HG03520 (cell line): ENCODE measurements around the gene MPZL1.
A peak's percentile ranks its signal among the peaks of the same experiment; 100 is the strongest.

ENCODE experiments used
- ATAC-seq: cut with Tn5 transposase; IDR thresholded peaks from one replicate; pipeline ENCODE4 v1.9.1; 2021; ENCODE audit warnings: mild to moderate bottlenecking, moderate library complexity; ENCODE audit not compliant: unreplicated experiment

Gene MPZL1

DNA sequence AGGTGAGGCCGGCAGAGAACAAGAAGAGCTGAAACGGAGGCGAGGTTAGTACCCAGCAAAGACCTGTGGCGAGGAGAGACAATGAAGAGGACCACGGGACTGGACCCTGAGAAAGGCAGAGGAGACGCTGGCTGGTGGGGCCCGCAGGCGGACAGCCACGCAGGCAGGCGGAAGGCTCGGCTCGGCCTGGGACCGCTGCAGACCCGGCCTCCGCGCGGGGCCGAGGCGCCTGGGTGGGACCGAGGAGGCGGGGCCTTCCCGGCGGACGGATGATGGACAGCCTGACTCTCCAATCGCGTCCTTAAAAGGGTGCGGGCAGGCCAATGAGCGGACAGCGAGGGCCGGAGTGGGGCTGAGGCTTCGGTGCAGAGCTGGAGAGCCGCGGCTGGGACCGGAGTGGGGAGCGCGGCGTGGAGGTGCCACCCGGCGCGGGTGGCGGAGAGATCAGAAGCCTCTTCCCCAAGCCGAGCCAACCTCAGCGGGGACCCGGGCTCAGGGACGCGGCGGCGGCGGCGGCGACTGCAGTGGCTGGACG, at the start of gene MPZL1:
Gene MPZL1, plus strand, starts transcription at position 366 of the 535 bp plus-strand sequence. CDS start 170 bp downstream, outside the sequence.
- peak; percentile 86 for ATAC-seq

DNA sequence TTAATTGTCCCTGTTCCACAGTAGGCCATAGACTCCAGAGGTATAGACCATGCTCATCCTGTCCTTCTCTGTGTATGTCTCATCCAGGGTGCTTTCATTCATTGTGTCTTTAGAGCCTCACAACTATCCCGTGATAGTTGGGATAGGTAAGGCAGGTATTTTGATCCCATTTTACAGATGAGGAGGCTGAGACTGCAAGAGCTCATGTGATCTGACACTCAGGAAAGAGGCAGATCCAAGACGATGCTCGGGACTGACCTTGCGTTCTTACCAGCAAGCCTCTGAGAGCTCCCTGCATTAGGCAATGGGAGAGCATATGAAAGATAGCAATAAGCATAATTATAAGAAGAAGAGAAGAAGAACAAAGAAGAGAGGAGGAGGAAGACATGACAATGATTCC, 49.0 kb upstream of the MPZL1 start:
- no peak for ATAC-seq

- no peak for ATAC-seq
Observed at GRCh38 chr1:167673265-167673664, 48.5 kb upstream of the MPZL1 start.

DNA sequence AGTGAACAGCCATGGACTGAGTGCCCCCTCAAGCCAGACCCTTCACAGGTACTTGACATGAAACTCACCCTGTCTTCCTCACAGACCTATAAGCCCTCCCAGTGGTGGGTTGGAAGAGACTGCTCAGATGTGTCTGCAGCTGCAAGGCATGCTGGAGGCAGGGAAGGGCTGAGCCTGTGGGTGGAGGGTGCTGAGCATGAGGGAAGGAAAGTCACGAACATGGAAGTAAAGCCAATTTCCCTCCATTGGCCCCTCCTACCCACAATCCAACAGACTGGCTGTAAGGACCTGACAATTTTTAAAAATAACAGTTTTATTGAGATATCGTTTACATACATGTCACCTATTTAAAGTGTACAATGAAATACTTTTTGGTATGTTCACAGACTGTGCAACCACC, 47.6 kb upstream of the MPZL1 start:
- ATAC-seq: no peak

DNA sequence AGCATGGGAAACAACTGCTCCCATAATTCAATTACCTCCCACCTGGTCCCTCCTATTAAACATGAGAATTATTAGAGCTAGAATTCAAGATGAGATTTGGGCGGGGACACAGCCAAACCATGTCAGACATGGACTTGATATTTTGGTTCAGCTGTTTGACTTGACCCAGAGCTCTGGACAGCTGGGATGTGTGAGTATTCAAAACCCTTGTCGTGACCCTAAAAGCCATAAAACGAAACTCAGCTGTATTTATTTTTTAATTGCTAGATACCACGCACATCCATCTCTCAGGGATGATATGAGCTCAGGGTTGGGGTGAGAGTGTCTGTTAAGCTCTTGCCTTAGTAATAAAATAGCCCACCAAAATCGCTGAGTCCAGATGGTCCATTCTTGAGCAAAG, 46.3 kb upstream of the MPZL1 start:
- no peak for ATAC-seq

- no peak for ATAC-seq
Observed at GRCh38 chr1:167676205-167676915, 45.4 kb upstream of the MPZL1 start.

- ATAC-seq: no peak
Observed at GRCh38 chr1:167676916-167677848, 44.6 kb upstream of the MPZL1 start.

DNA sequence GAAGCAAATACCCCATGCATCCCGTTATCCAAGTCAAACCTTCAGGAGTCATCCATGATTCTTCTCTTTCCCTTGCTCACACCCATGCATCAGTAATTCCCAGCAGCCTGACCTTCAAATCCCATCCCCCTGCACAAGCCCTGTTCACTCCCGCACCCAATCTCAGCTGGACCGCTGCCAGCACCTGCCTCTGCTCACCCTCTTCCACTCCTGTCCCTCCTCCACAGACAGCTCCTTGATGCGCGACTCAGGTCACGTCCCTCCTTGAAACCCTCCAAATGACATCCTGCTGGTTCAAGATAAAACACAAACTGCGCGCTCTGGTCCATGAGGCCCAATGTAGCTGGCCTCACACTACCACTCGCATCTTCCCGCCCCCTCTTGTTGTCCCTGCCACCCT, 43.4 kb upstream of the MPZL1 start:
- no peak for ATAC-seq

DNA sequence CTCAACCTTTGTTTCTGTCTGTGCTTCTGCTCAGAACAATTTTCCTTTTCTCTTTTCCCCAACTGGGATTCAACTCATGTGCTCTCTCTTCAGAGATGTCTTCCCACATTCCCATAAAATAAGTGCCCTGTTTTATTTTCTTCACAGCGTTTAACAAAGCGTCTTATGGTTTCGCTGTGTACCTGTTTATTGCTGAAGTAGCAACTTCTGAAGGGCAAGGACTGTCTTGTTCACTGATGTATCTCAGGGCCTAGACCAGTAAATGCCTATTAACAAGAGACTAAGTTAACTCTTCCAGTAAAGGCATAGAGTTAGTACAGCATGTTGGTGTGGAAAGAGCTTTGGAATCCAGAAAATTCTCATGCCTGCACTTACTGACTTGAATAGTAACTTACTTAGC, 42.9 kb upstream of the MPZL1 start:
- no peak for ATAC-seq

DNA sequence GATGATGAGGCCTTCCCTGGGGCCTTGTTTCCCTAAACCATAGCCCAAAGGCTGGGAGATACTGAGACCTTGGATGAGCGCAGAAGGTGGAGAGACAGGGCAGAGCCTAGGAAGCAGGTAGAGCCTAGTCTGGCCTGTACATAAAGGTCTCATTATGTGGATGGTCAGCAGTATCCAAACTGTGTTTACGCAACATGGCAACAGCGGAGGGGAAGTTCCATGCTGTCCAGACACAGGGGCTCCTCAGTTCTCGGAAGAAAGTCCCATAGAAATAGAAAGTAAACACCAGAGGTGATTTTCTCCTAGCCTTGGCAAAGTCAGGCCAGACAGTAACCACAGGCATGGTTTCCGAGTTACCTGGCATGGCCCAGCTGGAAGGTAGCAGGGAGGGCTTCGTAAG, 42.1 kb upstream of the MPZL1 start:
- ATAC-seq: no peak

- no peak for ATAC-seq
Observed at GRCh38 chr1:167681024-167681423, 40.8 kb upstream of the MPZL1 start.

- no peak for ATAC-seq
Observed at GRCh38 chr1:167681451-167682098, 40.2 kb upstream of the MPZL1 start.

GRCh38 chr1:167683226-167683625, 38.6 kb upstream of the MPZL1 start:
- ATAC-seq: no peak

- no peak for ATAC-seq
Observed at GRCh38 chr1:167683641-167684502, 37.9 kb upstream of the MPZL1 start.

- no peak for ATAC-seq
Observed at GRCh38 chr1:167685844-167686243, 35.9 kb upstream of the MPZL1 start.

- peak; percentile 51 for ATAC-seq
Observed at GRCh38 chr1:167687919-167688519, 33.8 kb upstream of the MPZL1 start.

DNA sequence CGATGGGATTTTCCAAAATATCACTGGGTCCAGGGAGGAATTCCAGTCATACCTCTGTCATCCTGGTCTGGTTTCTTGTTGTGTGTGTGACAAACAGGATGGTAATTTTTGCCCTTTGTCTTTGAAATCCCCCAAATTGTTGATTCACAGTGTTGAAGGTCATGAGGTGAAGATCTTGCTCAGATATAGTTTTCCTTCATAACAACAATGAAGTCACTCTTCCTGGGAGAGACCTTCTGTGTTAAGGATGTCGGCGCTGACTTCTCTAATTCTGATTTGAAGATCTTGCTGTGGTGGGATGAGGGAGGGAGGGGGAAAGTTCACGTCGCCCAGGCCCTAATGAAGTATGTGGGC, 32.2 kb upstream of the MPZL1 start:
- ATAC-seq: no peak

DNA sequence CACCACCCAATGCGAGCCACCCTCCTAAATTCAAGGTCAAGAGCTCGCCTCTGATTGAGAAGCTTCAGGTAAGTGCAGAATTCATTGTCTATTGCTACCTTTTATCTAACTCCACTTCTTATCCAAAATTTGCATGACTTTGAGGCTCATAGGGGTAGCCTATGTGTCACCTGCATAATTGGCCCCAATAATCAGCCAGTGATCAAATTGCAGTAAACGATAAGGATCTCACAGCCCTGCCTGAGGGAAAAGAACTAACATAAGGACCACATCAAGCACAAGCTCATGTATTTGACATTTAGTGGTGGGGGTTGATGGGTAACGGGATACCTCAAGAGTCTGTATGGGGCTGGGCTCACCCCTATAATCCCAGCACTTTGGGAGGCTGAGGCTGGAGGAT, 31.7 kb upstream of the MPZL1 start:
- no peak for ATAC-seq

- ATAC-seq: no peak
Observed at GRCh38 chr1:167693425-167694045, 28.2 kb upstream of the MPZL1 start.

- no peak for ATAC-seq
Observed at GRCh38 chr1:167694691-167695090, 27.1 kb upstream of the MPZL1 start.
